SU-DHL-6 (cell line): ENCODE measurements around the gene ZNF593OS.

Source experiments
- H2AFZ ChIP-seq: fragments of 200-600 bp; sonication (generic); 2 replicates; pipeline ENCODE4 v1.6.1; 2014; ENCODE audit warnings: low read depth, mild to moderate bottlenecking, moderate library complexity, mixed read lengths, antibody characterized with exemption, low read length; ENCODE audit not compliant: severe bottlenecking
- H3F3A ChIP-seq: fragments of 200-600 bp; shearing (Covaris generic); 2 replicates; pipeline ENCODE4 v1.6.0; 2016; ENCODE audit warnings: antibody characterized with exemption, mild to moderate bottlenecking; ENCODE audit not compliant: insufficient read depth
- H3K27ac ChIP-seq: fragments of 200-600 bp; sonication (generic); 2 replicates; pipeline ENCODE4 v1.5.1; 2016; ENCODE audit warnings: low read depth, mild to moderate bottlenecking, low read length, moderate library complexity, mixed read lengths
- H3K27me3 ChIP-seq: fragments of 200-600 bp; sonication (generic), shearing (Covaris generic); 2 replicates; pipeline ENCODE4 v1.6.0; 2014; ENCODE audit warnings: mild to moderate bottlenecking, low read length
- H3K36me3 ChIP-seq: fragments of 200-600 bp; sonication (generic); 2 replicates; pipeline ENCODE4 v1.6.1; 2014; ENCODE audit warnings: mild to moderate bottlenecking, low read length, mixed read lengths
- H3K4me2 ChIP-seq: fragments of 300-600, 200-600 bp; shearing (Covaris generic), sonication (generic); 2 replicates; pipeline ENCODE4 v1.6.0; 2014; ENCODE audit warnings: low read length, low read depth, mild to moderate bottlenecking; ENCODE audit not compliant: poor library complexity, severe bottlenecking
- H3K4me3 ChIP-seq: fragments of 200-600 bp; sonication (generic); 2 replicates; pipeline ENCODE4 v1.5.1; 2014; ENCODE audit warnings: antibody characterized with exemption, low read length, mild to moderate bottlenecking, mixed read lengths; ENCODE audit not compliant: insufficient read depth, poor library complexity, severe bottlenecking
- H3K79me2 ChIP-seq: fragments of 200-600 bp; sonication (generic); 2 replicates; pipeline ENCODE4 v1.6.1; 2014; ENCODE audit warnings: mild to moderate bottlenecking, low read length, moderate library complexity; ENCODE audit not compliant: insufficient read depth
- H3K9ac ChIP-seq: fragments of 200-600 bp; sonication (generic); 2 replicates; pipeline ENCODE4 v1.7.0; 2014; ENCODE audit warnings: mild to moderate bottlenecking, low read length
- H3K9me2 ChIP-seq: fragments of 200-600 bp; sonication (generic); replicated peaks from 2 replicates; pipeline ENCODE4 v1.6.1; 2014; ENCODE audit warnings: low read length; ENCODE audit not compliant: insufficient read depth
- H3K9me3 ChIP-seq: fragments of 200-600 bp; sonication (generic); 2 replicates; pipeline ENCODE4 v1.6.1; 2014; ENCODE audit warnings: low read length, mixed read lengths; ENCODE audit not compliant: insufficient read depth
- H4K20me1 ChIP-seq: fragments of 200-600 bp; sonication (generic); 2 replicates; pipeline ENCODE4 v1.6.1; 2014; ENCODE audit warnings: low read depth, mild to moderate bottlenecking, antibody characterized with exemption, low read length, moderate library complexity, mixed read lengths
- EZH2phosphoT487 ChIP-seq: fragments of 200-600 bp; sonication (generic), shearing (Covaris generic); conservative IDR thresholded peaks from 2 replicates; pipeline ENCODE4 v1.6.1; 2018; ENCODE audit warnings: mild to moderate bottlenecking, antibody characterized with exemption, low read length, moderate library complexity, mixed read lengths
- TF ChIP-seq, protein P1 (sequence below): fragments of 200-600 bp; sonication (generic); IDR thresholded peaks from one replicate; pipeline ENCODE4 v1.5.1; 2017; ENCODE audit warnings: antibody characterized with exemption, mild to moderate bottlenecking, low read length, moderate library complexity; ENCODE audit not compliant: insufficient read depth, poor library complexity, severe bottlenecking

Gene ZNF593OS

DNA sequence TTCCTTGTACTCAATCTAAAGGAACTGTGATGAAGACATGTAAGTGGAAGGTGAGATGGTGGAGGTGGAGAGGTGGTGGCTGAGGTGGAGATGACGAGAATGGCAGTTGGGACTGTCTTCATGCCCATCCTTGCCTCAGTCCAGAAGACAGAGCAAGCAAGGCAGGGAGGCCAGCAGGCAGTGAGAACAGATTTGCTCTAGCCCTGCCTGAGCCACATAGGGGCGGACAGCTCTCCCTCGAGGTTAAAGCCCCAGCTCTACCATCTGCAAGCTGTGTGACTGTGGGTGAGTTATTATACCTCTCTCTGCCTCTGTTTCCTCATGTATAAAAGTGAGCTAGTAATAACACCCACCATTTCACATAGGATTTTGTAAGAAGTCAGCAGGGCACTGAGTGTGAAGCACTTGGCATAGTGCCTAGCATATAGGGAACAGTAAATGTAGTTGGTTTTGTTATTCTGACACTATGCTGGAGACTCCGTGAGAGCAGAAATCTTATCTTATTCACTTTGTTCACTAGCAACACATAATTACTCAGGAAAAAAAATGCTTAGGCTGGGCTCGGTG, 17.6 kb downstream of the ZNF593OS start:
- TF ChIP-seq, protein P1, sequence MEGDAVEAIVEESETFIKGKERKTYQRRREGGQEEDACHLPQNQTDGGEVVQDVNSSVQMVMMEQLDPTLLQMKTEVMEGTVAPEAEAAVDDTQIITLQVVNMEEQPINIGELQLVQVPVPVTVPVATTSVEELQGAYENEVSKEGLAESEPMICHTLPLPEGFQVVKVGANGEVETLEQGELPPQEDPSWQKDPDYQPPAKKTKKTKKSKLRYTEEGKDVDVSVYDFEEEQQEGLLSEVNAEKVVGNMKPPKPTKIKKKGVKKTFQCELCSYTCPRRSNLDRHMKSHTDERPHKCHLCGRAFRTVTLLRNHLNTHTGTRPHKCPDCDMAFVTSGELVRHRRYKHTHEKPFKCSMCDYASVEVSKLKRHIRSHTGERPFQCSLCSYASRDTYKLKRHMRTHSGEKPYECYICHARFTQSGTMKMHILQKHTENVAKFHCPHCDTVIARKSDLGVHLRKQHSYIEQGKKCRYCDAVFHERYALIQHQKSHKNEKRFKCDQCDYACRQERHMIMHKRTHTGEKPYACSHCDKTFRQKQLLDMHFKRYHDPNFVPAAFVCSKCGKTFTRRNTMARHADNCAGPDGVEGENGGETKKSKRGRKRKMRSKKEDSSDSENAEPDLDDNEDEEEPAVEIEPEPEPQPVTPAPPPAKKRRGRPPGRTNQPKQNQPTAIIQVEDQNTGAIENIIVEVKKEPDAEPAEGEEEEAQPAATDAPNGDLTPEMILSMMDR: no peak
- no peak for TF ChIP-seq EZH2phosphoT487
- H3K9me3 ChIP-seq: no peaks in the 10 kb centered on the region
- no peaks in the 10 kb centered on the region for H3K9me2 ChIP-seq
- H3K9ac ChIP-seq: no peak overlapping the region
- H3K4me3 ChIP-seq: no peak overlapping the region
- no peaks in the 10 kb centered on the region for H3K27me3 ChIP-seq
- H3K4me2 ChIP-seq: no peak overlapping the region
- H2AFZ ChIP-seq: no peak overlapping the region
- no peaks in the 10 kb centered on the region for H3F3A ChIP-seq
- H4K20me1 ChIP-seq: no peaks in the 10 kb centered on the region
- H3K79me2 ChIP-seq: no peaks in the 10 kb centered on the region
- H3K36me3 ChIP-seq: no peaks in the 10 kb centered on the region
- no peak overlapping the region for H3K27ac ChIP-seq

DNA sequence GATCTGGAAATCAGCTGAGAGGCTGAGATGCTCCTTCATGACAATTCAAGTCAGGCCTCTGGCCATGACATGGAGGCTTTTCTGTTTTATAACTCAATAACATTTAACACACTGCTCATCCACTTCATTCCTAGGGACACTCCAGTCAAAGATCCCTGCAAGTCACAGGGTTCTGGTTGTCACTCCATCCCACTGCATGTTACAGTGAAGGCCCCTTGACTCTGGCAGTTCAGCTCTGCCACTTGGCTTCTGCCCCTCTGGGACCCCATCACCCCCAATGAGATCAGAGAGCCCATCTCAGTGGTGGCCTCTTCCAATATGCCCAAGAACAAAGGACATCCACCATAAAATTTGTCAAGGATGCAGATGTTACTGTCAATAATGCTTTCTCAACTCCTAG, 22.7 kb downstream of the ZNF593OS start:
- Histone ChIP-seq H2AFZ (no peak overlapping the region), H3K4me2 (no peak overlapping the region), H3K36me3 (no peaks in the 10 kb centered on the region), H3K4me3 (no peak overlapping the region), H3K27me3 (no peaks in the 10 kb centered on the region), H3F3A (no peaks in the 10 kb centered on the region; the same call in 1 of the 2 replicates), H3K9me2 (no peaks in the 10 kb centered on the region), H4K20me1 (no peaks in the 10 kb centered on the region), H3K27ac (no peak overlapping the region), H3K79me2 (no peaks in the 10 kb centered on the region), H3K9ac (no peak overlapping the region), H3K9me3 (no peaks in the 10 kb centered on the region)
- TF ChIP-seq, protein P1: no peak
- TF ChIP-seq EZH2phosphoT487: no peak

DNA sequence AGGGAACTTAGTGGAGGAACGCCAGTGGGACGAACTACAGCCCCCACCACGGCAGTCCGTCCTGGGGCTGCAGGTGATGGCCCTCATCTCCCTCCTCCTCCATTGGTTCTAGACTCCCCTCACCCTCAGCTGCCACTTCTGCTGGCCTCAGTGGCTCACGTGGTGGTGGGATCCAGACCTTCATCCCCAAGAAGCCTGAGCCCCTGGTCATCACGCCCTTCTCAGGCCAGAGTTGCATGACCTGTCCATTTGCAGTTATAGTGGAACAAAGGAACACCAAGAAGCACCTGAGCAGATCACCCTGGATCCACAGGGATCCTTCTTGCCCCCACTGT, 25.7 kb downstream of the ZNF593OS start:
- H2AFZ ChIP-seq: no peak overlapping the region
- H3K9me2 ChIP-seq: no peaks in the 10 kb centered on the region
- no peaks in the 10 kb centered on the region; the same call in 1 of the 2 replicates for H3F3A ChIP-seq
- H3K27ac ChIP-seq: no peak overlapping the region
- TF ChIP-seq EZH2phosphoT487: no peak
- TF ChIP-seq, protein P1: no peak
- H3K9ac ChIP-seq: no peak overlapping the region
- H3K4me3 ChIP-seq: no peak overlapping the region
- H3K79me2 ChIP-seq: no peaks in the 10 kb centered on the region
- no peaks in the 10 kb centered on the region for H4K20me1 ChIP-seq
- no peaks in the 10 kb centered on the region for H3K9me3 ChIP-seq
- H3K4me2 ChIP-seq: no peak overlapping the region
- H3K36me3 ChIP-seq: no peaks in the 10 kb centered on the region
- H3K27me3 ChIP-seq: no peaks in the 10 kb centered on the region
